HUES64 (cell line): ENCODE results near the gene GNB2.
"Not testable (repeated sequence)": the region's sequence is repeated elsewhere in the genome, so short reads cannot be mapped to it uniquely, and the experiment has no call there.

Experiments
- H3K27ac ChIP-seq: 2 replicates; pipeline ENCODE4 v1.7.0; 2013; ENCODE audit warnings: low read depth, low read length, inconsistent platforms
- H3K27me3 ChIP-seq: 2 replicates; pipeline ENCODE4 v1.6.1; 2013; ENCODE audit warnings: mild to moderate bottlenecking, low read length; ENCODE audit not compliant: insufficient read depth
- H3K36me3 ChIP-seq: 2 replicates; pipeline ENCODE4 v1.6.1; 2013; ENCODE audit warnings: mild to moderate bottlenecking, low read length; ENCODE audit not compliant: insufficient read depth
- H3K4me1 ChIP-seq: 2 replicates; pipeline ENCODE4 v1.6.1; 2013; ENCODE audit warnings: mild to moderate bottlenecking, low read length, moderate library complexity; ENCODE audit not compliant: insufficient read depth
- H3K4me3 ChIP-seq: 2 replicates; pipeline ENCODE4 v1.5.1; 2013; ENCODE audit warnings: mild to moderate bottlenecking, low read length, moderate library complexity
- H3K9ac ChIP-seq: 2 replicates; pipeline ENCODE4 v1.6.1; 2013; ENCODE audit warnings: mild to moderate bottlenecking, low read depth, low read length
- H3K9me3 ChIP-seq: 2 replicates; pipeline ENCODE4 v1.6.1; 2013; ENCODE audit warnings: low read depth, low read length; ENCODE audit not compliant: insufficient read depth
- WGBS: fragments of 150-250, 120-280 bp; methylation state at CpG from one replicate; pipeline ENCODE4 v1.1.7; 2013; ENCODE audit warnings: missing lambda C conversion rate; 5-methylcytosine and 5-hydroxymethylcytosine counted together

Gene GNB2

GRCh38 chr7:100705753-100706671, 32.5 kb downstream of the GNB2 start, which contains the start of gene POP7:
POP7 (plus strand) TSS chr7:100706121; CDS start chr7:100706831, 710 bp downstream.
- under 1% methylated on average over 86 of the region's 86 CpGs for WGBS
- no peaks in the 10 kb centered on the region for H3K27me3 ChIP-seq
- peak within 1 kb of the TSS; percentile 95 for H3K9ac ChIP-seq
- no peaks in the 10 kb centered on the region for H3K9me3 ChIP-seq
- H3K36me3 ChIP-seq: peaks cover 18% of the 10 kb centered on the region
- H3K27ac ChIP-seq: peak within 1 kb of the TSS; percentile 95
- peak within 1 kb of the TSS; percentile 88 for H3K4me3 ChIP-seq
- peaks cover 4% of the 10 kb centered on the region; the same call in 1 of the 2 replicates for H3K4me1 ChIP-seq

GRCh38 chr7:100706672-100707311, 33.3 kb downstream of the GNB2 start:
- H3K9me3 ChIP-seq: no peaks in the 10 kb centered on the region
- H3K27me3 ChIP-seq: no peaks in the 10 kb centered on the region
- H3K9ac ChIP-seq: peak overlapping the region; percentile 95
- WGBS: 29% methylated on average over 34 of the region's 34 CpGs
- H3K27ac ChIP-seq: 0 out of 2 replicates have a peak overlapping the region, but pooled peaks have one; percentile 95
- H3K4me3 ChIP-seq: peak overlapping the region; percentile 88
- peaks cover 18% of the 10 kb centered on the region for H3K36me3 ChIP-seq
- peaks cover 4% of the 10 kb centered on the region; the same call in 1 of the 2 replicates for H3K4me1 ChIP-seq

GRCh38 chr7:100708395-100708794, 34.9 kb downstream of the GNB2 start:
- no peak overlapping the region for H3K27ac ChIP-seq
- no peaks in the 10 kb centered on the region for H3K9me3 ChIP-seq
- H3K36me3 ChIP-seq: peaks cover 18% of the 10 kb centered on the region
- no peaks in the 10 kb centered on the region for H3K27me3 ChIP-seq
- 93% methylated on average over 6 of the region's 6 CpGs for WGBS
- no peak overlapping the region for H3K9ac ChIP-seq
- H3K4me1 ChIP-seq: peaks cover 4% of the 10 kb centered on the region; the same call in 1 of the 2 replicates
- H3K4me3 ChIP-seq: no peak overlapping the region

DNA sequence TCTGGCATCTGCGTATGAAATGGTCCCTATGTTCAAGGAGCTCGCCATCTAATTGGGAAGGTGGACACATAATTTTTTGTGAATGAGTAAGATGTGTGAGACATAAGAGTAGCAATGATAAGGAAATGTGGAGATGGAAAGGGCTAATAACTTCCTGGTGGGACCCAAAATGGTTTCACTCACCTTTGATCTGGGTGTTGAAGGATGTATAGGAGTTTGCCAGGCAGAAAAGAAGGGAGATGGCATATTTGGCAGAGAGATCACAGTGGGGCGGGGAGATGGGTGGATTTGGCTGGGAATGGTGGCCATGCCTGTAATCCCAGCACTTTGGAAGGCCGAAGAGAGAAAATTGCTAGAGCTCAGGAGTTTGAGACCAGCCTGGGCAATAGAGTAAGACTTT, 36.9 kb downstream of the GNB2 start:
- H3K27ac ChIP-seq: no peak overlapping the region
- H3K9me3 ChIP-seq: no peaks in the 10 kb centered on the region
- H3K36me3 ChIP-seq: peaks cover 18% of the 10 kb centered on the region
- H3K4me3 ChIP-seq: no peak overlapping the region
- no peaks in the 10 kb centered on the region for H3K27me3 ChIP-seq
- WGBS: 95% methylated on average over 4 of the region's 4 CpGs
- no peak overlapping the region for H3K9ac ChIP-seq
- H3K4me1 ChIP-seq: no peaks in the 10 kb centered on the region

- Histone ChIP-seq H3K9ac (no peak overlapping the region), H3K4me1 (no peaks in the 10 kb centered on the region)
- WGBS: 93% methylated on average over 11 of the region's 11 CpGs
Observed at GRCh38 chr7:100711369-100711768, 37.8 kb downstream of the GNB2 start.

DNA sequence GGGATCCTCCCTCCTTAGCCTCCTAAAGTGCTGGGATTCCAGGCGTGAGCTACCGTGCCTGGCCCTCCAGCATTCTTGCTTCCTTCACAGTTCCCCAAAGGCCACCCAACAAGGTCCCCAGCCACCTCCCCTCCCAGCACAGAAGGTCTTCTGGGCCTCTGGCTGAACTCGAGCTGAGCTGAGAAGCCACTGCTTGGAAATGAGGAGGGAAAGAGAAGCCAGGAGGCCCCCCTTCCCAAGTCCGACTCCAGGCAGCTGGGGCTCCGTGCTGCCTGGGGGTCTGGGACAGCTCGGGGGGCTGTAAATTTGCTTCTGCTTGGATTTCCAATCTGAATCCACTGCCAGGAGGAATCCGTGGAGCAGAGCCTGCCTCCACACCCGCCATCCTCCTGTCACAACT, 41.2 kb downstream of the GNB2 start:
- Histone ChIP-seq H3K9ac (no peak overlapping the region), H3K4me1 (no peaks in the 10 kb centered on the region), H3K27me3 (peaks cover 9% of the 10 kb centered on the region), H3K27ac (no peak overlapping the region), H3K9me3 (no peaks in the 10 kb centered on the region), H3K36me3 (no peaks in the 10 kb centered on the region), H3K4me3 (no peak overlapping the region)
- WGBS: 86% methylated on average over 8 of the region's 8 CpGs

More at GRCh38 chr7:100711369-100711768, 37.8 kb downstream of the GNB2 start:
- H3K9me3 ChIP-seq: no peaks in the 10 kb centered on the region
- H3K27ac ChIP-seq: no peak overlapping the region
- H3K4me3 ChIP-seq: no peak overlapping the region
- H3K36me3 ChIP-seq: peaks cover 18% of the 10 kb centered on the region
- no peaks in the 10 kb centered on the region for H3K27me3 ChIP-seq

DNA sequence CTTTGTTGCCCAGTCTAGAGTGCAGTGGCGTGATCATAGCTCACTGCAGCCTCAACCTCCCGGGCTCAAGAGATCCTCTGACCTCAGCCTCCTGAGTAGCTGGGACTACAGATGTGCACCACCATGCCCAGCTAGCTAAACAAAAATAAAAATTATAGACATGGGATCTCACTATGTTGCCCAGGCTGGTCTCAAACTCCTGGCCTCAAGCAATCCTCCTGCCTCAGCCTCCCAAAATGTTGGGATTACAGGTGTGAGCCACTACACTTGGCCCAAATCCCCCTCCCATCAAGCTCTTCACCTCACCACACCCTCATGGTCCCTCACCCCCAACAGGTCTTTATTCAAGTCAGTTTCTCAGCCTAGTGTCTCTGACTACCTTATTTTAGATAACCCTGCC, 43.5 kb downstream of the GNB2 start:
- not testable (repeated sequence) for H3K27ac ChIP-seq, H3K4me3 ChIP-seq, H3K9ac ChIP-seq, H3K36me3 ChIP-seq, H3K4me1 ChIP-seq, H3K9me3 ChIP-seq
- WGBS: 96% methylated on average over 2 of the region's 2 CpGs
- H3K27me3 ChIP-seq: peaks cover 32% of the 10 kb centered on the region

- Histone ChIP-seq H3K4me1 (0 out of 2 replicates have a peak, but pooled peaks cover 2% of the 10 kb centered on the region), H3K27me3 (peaks cover 52% of the 10 kb centered on the region), H3K36me3 (no peaks in the 10 kb centered on the region), H3K9me3 (no peaks in the 10 kb centered on the region), H3K27ac (no peak overlapping the region), H3K9ac (no peak overlapping the region; the same call in 1 of the 2 replicates), H3K4me3 (peak overlapping the region; percentile 53)
- WGBS: 75% methylated on average over 7 of the region's 8 CpGs
Observed at GRCh38 chr7:100719523-100720278, 46.2 kb downstream of the GNB2 start.

DNA sequence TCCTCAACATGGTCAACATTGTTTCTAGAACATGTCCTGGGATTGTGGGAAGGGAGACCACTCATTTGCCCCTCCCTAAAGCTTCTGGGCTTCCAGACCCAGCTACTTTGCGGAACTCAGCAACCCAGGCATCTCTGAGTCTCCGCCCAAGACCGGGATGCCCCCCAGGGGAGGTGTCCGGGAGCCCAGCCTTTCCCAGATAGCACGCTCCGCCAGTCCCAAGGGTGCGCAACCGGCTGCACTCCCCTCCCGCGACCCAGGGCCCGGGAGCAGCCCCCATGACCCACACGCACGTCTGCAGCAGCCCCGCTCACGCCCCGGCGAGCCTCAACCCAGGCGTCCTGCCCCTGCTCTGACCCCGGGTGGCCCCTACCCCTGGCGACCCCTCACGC, 46.7 kb downstream of the GNB2 start, which contains the start of gene EPO:
TSS of gene EPO (plus strand) at position 190 of the 392 bp plus-strand sequence. CDS start 513 bp downstream, outside the sequence.
- Histone ChIP-seq H3K36me3 (no peaks in the 10 kb centered on the region), H3K9ac (no peak within 1 kb of the TSS; the same call in 1 of the 2 replicates), H3K27me3 (peaks cover 52% of the 10 kb centered on the region), H3K4me1 (0 out of 2 replicates have a peak, but pooled peaks cover 2% of the 10 kb centered on the region), H3K27ac (no peak within 1 kb of the TSS), H3K9me3 (no peaks in the 10 kb centered on the region), H3K4me3 (peak within 1 kb of the TSS; percentile 53)
- WGBS: 3% methylated on average over 21 of the region's 21 CpGs

DNA sequence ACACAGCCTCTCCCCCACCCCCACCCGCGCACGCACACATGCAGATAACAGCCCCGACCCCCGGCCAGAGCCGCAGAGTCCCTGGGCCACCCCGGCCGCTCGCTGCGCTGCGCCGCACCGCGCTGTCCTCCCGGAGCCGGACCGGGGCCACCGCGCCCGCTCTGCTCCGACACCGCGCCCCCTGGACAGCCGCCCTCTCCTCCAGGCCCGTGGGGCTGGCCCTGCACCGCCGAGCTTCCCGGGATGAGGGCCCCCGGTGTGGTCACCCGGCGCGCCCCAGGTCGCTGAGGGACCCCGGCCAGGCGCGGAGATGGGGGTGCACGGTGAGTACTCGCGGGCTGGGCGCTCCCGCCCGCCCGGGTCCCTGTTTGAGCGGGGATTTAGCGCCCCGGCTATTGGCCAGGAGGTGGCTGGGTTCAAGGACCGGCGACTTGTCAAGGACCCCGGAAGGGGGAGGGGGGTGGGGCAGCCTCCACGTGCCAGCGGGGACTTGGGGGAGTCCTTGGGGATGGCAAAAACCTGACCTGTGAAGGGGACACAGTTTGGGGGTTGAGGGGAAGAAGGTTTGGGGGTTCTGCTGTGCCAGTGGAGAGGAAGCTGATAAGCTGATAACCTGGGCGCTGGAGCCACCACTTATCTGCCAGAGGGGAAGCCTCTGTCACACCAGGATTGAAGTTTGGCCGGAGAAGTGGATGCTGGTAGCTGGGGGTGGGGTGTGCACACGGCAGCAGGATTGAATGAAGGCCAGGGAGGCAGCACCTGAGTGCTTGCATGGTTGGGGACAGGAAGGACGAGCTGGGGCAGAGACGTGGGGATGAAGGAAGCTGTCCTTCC, 47.3 kb downstream of the GNB2 start:
- H3K36me3 ChIP-seq: no peaks in the 10 kb centered on the region
- H3K4me3 ChIP-seq: peak overlapping the region; percentile 53
- WGBS: 3% methylated on average over 56 of the region's 56 CpGs
- H3K27ac ChIP-seq: no peak overlapping the region
- no peak overlapping the region; the same call in 1 of the 2 replicates for H3K9ac ChIP-seq
- peaks cover 52% of the 10 kb centered on the region for H3K27me3 ChIP-seq
- no peaks in the 10 kb centered on the region for H3K9me3 ChIP-seq
- 0 out of 2 replicates have a peak, but pooled peaks cover 2% of the 10 kb centered on the region for H3K4me1 ChIP-seq
